HG03103 (cell line): ENCODE data around the gene MIPEP.

Source experiments
- ATAC-seq: cut with Tn5 transposase; IDR thresholded peaks from one replicate; pipeline ENCODE4 v1.9.1; 2021; ENCODE audit warnings: low read depth; ENCODE audit not compliant: unreplicated experiment

MIPEP gene

DNA sequence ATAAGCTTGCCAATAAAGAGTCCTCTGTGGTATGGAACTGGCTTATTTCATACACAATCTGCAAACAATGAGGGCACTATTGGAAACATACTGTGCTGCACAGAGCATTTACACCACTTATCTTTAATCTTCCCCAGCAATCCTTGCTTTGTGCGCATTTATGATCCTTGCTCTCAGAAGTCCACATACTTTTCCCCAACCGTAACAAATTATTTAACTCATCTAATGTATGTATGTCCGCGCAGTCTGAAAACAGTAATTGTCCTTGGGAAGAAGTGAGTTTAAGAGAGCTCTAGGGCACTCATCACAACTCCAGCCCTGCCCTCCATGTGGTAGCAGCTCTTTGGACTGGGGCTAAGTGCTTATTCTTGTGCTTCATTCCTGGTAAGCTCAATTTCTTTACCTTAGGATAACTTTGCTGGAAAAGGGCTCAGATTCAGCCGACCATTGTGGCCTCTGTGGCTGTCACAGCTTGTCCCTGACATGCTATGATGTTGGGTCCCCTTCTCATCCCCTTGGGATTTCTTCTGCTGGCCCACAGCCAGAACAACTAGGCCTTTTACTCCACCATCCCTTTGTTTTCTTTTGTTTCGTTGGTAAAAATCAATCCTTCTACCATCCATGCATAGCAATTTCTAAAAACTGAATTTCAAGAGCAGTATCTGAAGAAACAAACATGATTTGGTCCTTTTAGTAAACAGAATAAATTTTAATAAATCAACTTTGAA lies 166.3 kb downstream of the MIPEP start:
- no peak for ATAC-seq

DNA sequence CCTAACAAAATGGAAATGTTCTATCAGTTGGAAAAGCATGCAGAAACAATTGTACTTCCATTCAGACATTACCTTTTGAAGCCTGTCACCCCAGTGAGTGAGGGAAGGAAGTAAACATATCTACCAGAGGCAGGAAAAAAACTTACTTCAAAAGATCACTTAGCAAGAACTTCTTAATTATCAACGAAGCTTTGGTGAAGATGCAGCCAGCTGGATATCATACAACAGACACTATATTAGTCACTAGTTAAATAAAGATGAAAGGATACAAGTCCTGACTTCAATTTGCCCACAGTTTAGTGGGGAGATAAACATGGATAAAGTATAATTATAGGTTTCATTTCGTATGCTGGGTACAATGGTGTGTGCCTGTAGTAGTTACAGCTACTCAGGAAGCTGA lies 170.2 kb downstream of the MIPEP start:
- ATAC-seq, result no peak

DNA sequence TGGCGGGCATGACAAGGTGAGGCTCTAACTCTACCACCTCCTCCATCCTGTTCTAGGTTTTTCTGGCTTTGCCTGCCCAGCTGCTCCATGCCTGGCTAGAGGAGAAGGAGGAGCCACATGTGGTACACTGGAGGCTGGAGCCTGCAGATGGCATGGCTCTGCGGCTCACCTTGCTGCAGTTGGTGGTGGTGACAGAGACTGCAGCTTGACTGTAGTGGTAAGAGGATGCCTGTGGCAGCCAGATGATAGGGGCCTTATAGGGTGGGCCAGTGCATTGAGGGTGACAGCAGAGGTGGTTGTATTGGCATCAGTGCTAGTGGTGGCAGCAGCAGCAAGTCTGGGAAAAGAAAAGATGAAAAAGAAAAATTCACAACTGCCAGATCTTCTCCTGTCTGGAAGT lies 172.8 kb downstream of the MIPEP start:
- no peak for ATAC-seq

DNA sequence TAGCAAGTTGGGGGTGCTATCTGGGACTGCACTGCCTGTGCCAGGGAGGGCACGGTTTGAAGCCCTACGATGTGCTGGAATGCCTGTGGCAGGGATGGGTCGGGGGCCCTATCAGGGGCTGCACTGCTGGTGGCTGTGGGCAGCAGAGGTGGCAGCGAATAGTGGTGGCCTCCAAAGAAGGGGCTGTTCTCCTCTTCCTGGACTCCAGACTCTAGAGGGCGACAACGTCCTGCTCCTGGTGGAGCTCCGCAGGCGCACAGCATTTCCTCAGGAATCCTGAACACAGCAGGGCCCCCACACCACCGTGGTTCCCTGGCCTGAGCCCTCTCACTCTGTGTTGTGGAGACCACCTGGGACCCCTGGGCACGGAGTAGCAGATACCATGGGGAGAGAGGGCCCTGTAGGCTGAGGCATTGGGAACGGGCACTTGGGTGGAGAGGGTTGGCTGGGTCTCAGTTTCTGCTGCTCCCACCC lies 173.4 kb downstream of the MIPEP start:
- ATAC-seq, result no peak

DNA sequence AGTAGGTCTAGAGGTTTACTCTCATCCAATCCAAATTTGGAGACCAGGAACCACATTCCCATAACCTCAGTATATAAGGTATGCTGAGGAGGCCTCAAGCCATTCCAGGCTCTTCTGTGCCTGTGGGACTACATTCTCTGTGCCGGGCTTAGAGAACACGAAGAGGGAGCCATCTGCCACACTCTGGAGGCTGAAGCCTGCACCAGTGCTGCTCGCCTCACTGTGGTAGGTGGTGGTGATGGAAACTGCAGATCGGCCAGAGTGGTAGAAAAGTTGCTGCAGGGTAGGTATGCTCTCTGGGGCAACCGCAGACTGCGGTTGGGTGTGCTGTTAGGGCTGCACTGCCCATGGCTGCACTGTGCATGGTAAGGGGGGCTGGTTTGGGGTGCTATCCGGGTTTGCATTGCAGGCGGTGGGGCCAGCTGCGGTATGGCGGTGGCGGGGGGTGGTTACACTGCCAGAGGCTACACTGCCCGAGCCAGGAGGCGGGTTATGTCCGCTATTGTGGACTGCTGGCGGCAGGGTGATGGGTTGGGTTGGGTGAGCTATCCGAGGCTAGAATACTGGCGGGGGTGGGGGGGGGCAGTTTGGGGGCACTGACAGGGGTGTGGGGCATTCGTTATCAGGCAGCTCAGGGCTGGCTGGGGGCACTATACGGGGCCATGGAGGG lies 174.0 kb downstream of the MIPEP start:
- no peak for ATAC-seq

DNA sequence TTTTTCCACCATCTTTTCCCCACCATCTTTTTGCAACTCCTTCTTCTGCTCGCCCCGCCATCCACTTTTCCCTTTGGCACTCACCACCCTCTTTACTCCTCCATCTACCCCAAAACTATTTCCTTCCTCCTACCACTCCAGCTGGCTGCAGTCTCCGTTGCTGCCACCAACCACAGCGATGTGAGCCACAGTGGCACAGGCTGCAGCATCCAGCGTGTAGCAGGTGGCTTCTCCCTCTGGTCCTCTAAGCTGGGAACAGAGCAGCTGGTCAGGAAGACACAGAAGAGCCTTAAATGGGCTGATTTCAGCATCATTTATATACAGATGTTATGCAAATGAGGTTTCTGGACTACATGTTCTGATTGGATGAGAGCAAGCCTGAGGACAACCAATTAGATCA lies 174.5 kb downstream of the MIPEP start:
- no peak for ATAC-seq

DNA sequence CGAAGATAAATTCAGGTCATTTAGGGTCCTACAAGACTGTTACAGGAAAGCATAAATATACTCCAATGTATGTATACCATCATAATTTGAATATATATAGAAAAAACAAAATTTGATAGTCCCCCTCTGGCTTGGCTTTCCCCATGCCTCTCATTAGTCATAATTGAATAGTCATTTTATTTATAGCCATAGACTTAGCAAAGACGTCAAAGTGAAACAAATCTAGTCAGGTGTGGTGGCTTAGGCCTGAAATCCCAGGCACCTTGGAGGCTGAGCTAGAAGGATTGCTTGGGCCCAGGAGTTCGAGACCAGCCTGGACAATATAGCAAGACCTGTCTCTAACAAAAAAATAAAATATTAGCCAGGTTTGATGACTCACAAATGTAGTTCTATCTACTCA lies 177.8 kb downstream of the MIPEP start:
- no peak for ATAC-seq

DNA sequence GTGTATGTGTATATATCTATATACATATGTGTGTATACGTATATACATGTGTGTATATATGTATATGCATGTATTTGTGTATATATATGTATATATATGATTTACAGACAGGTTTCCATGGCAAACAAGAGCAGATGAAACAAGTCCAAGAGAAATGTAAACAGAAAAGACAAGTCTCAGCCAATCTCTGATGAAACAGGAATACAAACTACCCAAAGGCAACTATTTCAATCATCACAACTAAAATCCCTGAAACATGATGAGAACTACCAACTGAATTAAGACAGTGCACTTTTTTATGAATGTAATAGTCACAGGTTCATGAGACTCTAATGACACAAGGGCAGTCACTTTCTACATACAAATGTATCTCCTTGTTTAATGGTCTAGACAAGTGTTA lies 178.8 kb downstream of the MIPEP start:
- ATAC-seq, result no peak

DNA sequence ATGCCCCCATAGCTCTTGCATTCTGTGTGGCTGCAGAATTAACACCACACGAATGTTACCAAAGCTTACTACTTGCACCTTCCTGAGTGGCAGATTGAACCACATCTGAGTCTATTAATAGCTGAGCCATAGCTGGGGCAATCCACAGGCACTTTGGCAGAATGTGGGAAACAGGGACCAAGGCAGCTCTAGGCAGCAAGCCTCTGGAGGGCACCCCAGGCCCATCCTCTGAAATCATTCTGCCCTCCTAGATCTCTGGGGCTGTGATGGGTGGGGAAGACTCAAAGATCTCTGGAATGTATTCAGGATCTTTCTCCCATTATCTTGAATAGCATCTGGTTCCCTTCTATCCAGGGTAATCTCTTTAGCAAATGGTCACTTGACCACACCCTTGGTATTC lies 179.7 kb downstream of the MIPEP start:
- ATAC-seq, result no peak

DNA sequence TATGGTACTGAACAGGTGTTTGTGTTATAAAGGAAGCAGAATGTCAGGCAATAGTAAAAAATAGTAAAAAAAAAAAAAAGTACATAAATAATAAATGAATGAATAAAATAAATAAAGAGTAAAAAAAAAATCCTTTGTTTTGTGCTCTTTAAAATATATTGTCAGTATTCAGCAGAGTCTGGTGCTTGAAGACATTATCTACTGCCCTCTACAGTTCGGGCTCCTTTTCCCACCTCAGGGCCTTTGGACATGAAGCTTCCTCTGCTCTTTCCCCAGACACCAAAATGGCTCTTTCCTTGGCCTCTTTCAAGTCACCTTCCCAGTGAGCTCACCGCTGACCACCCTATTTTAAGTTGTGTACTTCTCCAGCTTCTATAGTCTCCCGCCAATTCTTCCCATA lies 181.5 kb downstream of the MIPEP start:
- ATAC-seq, result no peak

DNA sequence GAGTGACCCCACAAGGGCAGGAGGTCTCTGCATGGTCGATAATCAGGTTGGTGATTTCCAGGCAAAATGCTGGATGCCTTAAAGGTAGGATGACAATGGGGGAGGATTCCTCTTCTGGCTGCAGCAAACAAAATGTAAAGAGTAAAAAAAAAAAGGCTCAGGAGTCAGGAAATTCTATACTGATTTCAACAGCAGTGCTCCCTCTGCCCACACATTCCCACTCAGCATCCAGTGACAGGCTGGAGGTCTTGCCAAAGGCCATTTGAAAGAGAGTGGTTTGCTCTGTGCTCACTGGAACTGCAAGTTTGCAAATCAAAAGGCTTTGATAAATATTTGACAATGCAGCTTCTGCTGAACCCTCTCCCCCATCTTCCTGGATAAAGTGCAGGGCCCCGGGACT lies 183.6 kb downstream of the MIPEP start:
- ATAC-seq, result no peak

DNA sequence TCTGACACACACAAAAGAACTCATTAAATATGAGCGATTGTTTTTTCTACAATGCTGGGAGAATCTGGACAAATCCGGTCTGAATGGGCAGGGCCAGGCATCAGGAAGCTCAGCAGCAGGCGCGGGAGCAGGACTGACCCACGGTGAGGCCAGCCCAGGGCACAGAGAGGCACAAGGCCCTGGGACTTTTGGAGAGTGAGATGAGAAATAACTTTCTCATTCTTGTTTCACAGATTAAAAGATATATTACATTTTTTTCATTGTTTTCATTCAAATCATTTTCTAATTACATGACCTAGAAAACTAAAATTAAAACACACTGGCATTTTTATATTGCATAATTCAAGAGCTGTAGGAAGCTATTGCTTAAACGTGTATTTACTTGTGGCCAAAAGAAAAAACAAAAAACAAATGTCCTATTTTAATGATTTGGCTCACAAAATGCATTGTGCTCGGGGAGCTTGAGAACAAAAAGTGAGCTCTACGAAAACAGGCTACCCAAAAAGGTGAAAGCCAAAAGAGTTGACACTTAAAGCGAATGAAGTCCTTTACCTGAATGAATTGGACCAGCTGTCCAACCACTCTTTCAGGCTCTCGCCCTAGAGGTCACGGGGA lies 185.8 kb downstream of the MIPEP start:
- no peak for ATAC-seq

DNA sequence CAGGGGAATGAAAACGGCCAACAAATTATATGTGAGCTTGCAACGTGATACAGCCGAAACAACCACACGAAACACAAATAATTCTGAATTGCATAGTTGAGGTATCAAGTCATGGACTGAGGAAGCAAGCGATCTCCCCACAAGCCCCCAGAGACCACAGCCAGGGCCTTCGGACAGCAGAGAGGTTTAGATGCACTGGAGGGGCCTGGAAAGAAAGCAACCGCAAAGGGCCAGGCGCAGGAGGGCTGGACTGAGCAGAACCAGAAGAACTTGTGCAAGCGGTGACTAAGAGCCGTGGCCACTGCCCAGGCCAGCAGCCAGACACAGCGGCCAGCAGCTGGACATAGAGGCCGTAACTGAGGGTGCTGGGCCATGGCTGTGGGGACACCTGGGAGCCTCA lies 187.6 kb downstream of the MIPEP start:
- ATAC-seq, result no peak

DNA sequence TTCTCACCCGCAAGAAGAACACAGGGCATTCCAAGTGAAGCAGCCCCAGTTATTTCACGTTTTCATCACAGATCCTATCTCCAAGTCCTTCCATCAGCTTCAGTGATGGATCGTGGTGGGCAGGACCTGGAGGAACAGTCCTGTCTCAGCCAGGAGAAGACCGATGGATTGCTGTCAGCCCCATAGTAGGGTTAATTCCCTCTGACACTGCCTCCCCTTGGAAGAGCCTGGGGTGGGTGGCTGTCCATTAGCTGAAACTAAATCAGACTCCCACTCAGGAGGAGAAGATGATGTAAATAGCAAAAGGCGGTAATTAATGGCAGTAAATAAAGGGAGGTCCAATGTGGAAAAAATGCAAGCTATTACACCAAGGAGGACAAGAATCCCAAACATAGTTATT lies 188.0 kb downstream of the MIPEP start:
- ATAC-seq, result no peak

DNA sequence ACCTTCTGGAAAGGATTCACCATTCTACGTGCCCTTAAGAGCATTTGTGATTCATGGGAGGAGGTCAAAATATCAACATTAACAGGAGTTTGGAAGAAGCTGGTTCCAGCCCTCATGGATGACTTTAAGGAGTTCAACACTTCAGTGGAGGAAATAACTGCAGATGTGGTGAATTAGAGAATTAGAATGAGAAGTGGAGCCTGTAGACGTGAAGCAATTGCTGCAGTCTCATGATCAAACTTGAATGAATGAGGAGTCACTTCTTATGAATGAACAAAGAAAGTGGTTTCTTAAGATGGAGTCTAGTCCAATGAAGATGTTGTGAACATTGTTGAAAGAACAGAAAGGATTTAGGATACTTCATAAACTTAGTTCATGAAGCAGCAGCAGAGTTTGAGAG lies 189.9 kb downstream of the MIPEP start:
- ATAC-seq, result no peak

DNA sequence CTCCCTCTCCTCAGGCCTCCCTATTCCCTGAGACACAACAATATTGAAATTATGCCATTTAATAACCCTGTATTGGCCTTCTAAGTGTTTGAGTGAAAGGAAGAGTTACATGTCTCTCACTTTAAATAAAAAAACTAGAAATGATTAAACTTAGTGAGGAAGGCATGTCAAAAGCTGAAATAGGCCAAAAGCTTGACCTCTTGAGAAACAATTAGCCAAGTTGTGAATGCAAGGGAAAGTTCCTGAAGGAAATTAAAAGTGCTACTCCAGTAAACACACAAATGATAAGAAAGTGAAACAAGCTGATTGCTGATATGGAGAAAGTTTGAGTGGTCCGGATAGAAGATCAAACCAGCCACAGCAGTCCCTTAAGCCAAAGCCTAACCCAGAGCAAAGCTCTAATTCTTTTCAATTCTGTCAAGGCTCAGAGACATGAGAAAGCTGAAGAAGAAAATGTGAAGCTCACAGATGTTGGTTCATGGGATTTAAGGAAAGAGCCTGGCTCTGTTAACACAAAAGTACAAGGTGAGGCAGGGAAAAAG lies 191.4 kb downstream of the MIPEP start:
- no peak for ATAC-seq

DNA sequence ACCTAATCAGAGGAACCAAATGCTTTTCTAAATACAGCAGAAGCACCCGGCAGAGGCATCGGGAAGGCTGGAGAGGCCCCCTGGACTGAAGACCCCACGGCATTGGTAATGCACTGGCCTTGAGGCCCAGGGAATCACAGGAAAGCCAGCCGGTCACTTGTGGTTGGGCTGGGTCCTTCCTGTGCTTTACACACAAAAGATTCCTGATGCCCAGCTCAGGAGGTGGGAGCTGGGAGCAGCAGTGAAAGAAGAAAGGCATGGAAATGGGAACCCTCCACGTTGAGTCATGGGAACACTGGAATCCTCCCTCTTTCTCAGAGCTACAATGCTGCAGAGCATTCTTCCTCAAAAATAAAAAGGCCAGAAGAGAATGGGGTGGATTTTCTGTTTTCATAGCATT lies 192.6 kb downstream of the MIPEP start:
- ATAC-seq, result no peak

DNA sequence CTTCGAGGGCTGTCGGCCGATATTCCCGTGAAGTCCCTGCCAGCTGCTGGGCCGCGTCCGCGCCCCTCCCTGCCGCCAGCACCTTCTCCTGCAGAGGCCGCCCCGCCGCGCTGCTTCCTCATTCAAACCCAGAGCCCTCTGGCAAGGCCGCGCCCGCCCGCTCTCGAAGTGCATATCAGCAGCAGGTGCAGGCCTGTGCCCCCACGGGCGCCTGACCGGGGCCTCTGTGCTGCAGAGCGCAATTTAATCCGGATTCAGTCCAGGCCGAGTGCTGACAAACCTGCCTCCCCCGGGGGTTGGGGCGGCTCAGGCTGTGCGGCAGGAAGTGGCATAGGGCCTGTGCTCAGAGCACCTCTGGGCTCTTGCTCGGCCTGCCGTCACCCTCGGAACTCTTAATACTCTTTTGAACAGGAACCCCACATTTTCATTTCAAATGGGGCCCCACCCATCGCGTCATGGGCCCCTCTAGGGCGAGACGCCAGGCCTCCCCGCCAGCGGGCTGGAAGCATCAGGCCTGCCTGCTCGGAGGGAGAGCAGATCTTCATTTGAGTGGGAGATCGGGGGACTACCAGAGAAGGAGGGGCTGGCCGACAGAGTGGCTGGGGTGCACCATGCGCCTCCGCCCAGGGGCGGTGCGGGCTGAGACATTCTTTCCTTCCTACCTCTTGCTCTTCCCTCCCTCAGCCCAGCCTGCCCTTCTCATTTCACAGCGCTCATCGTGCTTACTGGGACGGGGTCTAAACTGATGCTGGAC lies 193.3 kb downstream of the MIPEP start:
- ATAC-seq, result peak; percentile 54

DNA sequence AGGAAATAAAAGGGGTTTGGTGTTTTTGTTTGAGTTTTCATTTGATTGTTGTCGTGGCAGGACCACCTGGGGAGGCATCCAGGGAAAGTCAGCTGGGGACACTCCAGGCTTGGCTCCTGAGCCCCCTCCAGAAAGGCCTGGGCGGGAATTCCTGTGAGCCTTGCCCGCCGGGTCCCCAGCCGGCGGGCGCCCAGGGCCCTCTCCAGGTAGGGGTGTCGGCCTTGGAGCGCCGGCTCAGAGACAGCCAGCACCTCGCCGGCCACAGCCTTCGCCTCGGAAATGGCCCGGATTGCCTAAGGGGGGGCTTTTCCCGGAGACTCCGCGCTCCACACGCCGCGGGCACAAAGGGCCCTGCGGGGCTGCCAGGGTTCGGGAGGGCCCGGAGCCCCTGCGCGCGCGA lies 194.0 kb downstream of the MIPEP start:
- no peak for ATAC-seq

DNA sequence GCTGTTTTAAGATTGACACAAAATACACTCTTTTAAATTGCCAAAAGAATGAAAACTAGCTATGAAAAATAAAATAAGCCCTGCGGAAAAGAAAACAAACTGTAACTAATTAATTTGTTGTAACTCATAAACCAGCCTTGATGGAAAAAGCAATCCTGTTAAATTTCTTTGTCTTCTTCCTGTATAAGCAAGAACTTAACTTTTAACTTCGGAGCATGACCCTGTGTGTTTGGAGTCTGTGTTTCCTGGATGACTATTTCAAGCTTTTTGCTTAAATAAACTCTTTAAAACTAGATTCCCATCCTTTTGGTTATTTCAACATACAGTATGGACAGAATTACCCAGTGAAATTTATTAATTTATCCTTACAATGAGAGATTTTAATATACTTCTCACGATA lies 196.4 kb downstream of the MIPEP start:
- no peak for ATAC-seq

DNA sequence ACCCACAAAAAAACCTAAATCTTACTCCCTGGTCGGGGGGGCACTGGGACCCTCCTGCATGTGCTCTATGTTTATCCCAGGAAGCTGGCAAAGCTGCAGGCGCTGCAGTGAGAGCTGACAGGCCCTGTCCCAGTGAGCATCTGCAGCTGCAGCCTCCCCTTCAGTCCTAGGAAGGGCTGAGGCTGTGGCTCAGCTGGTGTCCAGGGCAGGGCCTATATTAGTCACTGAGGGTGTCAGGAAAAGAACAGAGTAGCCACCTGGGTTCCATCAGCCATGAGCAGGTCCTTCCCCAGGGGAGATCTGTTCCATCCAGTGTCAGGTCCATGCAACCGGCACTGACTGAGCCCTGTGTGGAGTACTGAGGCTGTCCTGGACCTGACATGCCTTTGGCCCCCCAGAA lies 198.5 kb downstream of the MIPEP start:
- ATAC-seq, result no peak
